GM19193 (cell line): ENCODE results near the gene ANKDD1A.

Experiments used
- POLR2A ChIP-seq: IDR thresholded peaks from 4 replicates; pipeline ENCODE4 v1.6.1; 2011; ENCODE audit not compliant: insufficient read depth, insufficient read length; ENCODE audit errors: extremely low read depth

The ANKDD1A gene

GRCh38 chr15:64961013-64961412 is 49.3 kb downstream of the ANKDD1A start:
- TF ChIP-seq POLR2A, result no peak

GRCh38 chr15:64969401-64969800 is 57.7 kb downstream of the ANKDD1A start:
- TF ChIP-seq POLR2A, result no peak

GRCh38 chr15:64970698-64971097 is 59.0 kb downstream of the ANKDD1A start:
- TF ChIP-seq POLR2A, result no peak

- TF ChIP-seq POLR2A, result no peak
These were observed 63.7 kb downstream of the ANKDD1A start for GRCh38 chr15:64975390-64975789.

- no peak for TF ChIP-seq POLR2A
These were observed 67.6 kb downstream of the ANKDD1A start for GRCh38 chr15:64979252-64979710.

- no peak for TF ChIP-seq POLR2A
These were observed 70.2 kb downstream of the ANKDD1A start for GRCh38 chr15:64981812-64982431.

DNA sequence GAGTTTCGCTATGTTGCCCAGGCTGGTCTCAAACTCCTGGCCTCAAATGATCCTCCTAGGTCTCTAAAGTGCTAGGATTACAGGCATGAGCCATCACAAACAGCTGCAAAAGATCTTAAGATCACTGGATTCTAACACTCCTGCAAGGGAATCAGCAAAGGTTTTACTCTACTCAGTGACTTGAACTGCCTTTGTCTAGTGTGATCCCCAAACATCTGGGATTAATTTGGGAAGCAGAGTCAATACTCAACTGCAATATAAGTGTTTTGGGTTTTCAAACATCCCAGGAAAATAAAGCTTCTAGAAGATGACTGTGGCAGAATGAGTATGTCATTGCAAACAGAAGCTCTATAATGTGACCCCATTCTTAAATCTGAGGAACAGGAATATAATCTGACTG is 70.8 kb downstream of the ANKDD1A start:
- TF ChIP-seq POLR2A, result no peak

DNA sequence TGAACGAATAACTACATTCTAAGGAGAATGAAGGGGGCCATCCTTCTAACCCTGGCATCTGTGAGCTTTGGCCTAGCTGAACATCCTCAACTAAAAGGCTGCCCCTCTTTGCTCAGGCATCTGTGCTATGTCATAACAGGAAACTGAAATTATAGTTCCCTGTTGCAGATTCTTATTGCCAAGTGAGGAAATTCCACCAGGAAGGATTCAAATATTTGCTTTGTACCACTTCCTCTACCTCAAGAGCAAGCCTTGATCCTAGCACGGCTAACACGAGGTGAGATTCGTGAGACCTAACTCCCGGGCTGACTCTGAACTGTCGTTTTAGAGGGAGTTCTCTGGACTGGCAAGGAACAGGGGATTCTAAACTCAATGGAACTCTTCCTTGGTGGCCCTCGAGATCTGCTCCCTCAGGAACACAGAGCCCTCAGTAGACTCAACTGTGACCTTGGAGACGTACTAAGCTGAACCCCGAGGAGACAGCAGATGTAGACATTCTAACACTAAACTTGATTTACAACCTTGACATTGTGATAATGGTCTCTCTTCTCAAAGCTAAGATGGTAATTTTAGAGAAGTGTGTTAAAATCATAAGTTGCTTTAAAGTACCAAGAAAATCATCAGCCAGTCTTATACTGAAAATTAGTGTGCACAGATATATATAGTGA is 73.8 kb downstream of the ANKDD1A start:
- no peak for TF ChIP-seq POLR2A

DNA sequence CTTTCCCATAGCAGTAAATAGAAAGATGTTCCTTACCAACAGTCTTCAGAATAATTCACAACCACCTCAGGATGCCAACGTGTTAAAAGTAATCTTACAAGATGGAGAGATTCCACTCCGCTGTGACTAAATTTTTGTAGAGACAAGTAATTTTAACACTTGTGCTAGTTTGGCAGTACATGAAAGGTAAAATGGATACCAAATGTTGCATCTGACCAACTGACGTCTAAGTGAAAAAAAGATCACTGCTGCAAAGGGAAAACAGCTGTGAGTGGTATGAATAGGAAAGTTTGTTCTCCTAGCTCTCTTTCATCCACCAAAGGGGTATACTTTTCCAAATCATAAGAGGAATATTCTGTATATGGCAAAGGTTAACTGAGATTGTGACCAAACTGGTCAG is 75.4 kb downstream of the ANKDD1A start:
- no peak for TF ChIP-seq POLR2A

DNA sequence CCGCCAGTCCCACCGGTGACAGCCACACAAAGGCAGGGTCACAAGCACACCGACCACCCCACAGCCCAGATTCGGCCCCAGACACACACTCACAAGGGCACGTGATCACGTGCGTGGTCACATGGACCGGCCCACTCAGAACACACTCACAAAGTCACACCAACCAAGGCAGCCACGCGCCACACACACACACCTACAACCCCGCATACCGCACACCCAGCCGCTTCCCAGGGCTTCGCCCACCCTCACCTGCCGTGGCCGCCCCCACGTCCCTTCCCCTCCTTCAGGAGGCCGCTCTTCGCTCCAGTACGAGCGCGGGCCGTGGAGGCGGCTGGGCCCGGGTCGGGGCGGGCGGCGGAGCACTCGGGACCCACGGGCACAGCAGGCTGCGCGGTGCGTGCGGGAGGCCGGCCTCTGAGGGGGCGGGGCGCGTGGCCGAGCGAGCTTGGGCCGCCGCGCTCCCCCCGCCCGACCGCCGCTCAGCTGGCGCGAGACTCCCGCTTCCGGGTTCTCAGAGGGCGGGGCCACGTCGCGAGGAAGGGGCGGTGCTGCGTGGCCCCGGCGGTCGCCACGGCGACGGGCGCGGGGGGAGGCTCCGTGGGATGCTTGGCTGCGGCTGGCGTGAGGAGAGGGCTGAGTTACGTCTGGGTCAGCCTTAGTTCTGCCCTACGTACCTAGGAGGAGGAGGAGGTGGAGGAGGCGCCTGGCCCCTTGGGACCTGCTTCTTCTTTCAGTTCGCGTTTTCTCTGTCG is 77.9 kb downstream of the ANKDD1A start, which contains the start of gene SPG21:
Gene SPG21 (minus strand): TSS at position 499 of the 752 bp plus-strand sequence. CDS start 6,345 bp downstream, outside the sequence.
- peak; percentile 67 for TF ChIP-seq POLR2A

DNA sequence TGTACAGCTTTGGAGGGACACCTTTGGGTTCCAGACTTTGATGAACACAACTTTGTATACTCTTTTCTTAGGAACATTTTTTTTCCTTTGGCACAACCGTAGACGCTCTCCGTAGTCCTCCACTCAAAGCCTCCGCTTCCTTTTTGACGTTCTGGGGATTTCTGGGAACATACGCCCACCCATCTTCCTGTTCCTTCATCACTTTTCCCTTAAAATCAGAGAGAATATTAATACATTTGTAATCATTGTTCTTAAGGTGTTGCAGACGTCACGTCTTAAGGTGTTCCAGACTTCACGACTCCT is 78.4 kb downstream of the ANKDD1A start:
- TF ChIP-seq POLR2A, result no peak

- no peak for TF ChIP-seq POLR2A
These were observed 79.9 kb downstream of the ANKDD1A start for GRCh38 chr15:64991536-64992135.

DNA sequence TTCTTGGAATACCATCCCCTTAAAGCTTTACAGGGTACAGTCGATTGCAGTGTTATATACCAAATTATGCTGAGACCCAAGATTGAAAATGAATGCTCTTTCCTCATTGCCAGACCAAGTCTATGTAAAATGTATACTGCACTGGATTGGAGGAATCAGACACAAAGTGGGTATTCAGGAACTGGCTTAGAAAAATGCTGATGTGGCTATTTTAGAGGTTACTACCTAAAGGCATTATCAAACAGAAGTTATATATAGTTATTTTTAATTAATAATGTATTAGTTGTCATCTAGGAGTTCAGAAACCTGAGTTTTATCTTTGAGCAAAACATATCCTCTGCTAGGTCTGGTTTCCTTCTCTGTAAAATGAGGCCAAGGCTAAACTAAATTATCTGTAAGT is 81.6 kb downstream of the ANKDD1A start:
- no peak for TF ChIP-seq POLR2A

DNA sequence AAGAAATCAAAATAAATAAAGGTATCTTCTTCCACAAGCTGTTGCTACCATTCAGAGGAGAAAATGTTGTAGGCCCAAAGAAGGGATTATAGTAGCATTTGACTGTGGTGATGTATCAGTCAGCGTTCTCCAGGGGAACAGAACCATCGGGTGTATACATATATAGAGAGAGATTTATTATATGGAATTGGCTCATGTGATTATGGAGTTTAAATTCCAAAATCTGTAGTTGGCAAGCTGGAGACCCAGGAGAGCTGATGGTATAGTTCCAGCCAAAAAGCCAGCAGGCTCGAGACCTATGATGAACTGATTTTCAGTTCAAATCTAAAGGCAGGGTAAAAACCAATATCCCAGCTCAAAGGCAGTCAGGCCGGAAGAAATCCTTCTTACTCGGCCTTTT is 85.4 kb downstream of the ANKDD1A start:
- no peak for TF ChIP-seq POLR2A

DNA sequence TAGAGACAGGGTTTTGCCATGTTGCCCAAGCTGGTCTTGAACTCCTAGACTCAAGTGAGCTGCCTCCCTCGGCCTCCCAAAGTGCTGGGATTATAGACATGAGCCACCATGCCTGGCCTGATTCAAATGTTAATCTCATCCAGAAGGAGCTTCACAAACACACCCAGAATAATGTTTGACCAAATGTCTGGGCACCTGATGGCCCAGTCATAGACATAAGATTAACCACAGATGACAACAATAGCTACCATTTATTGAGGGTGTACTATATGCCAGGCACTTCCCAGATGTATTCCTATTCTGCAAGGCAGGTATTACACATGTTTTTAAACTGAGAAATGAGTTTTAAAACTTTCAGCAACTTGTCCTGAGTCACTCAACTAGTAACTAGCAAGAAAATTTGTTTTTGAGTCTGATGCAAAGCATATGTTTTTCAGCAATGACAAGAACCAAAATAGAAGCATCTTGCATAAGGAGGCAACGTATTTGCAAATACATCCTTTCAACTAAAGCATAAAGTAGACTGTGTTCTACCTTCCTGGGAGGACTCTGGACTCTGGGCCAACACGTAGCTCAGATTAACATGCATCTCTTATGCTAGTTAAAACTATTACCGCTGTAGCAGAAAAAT is 86.2 kb downstream of the ANKDD1A start:
- TF ChIP-seq POLR2A, result no peak
